ENCODE results near the gene CCDC192. TPM values are rescaled to one million over a fixed set of nuclear protein-coding genes. Genes with fewer than 3 reads are reported as not detected.

The CCDC192 gene
- total RNA-seq, 1 donor from 2014 or later = 1.3 TPM

GRCh38 chr5:127988146-127988760 lies 285.1 kb downstream of the CCDC192 start:
- Mint-ChIP-seq H3K36me3 (ENCODE audit: low read depth) (peaks cover 4% of the 10 kb centered on the region), H3K27ac (ENCODE audit: unreplicated experiment) (no peak overlapping the region), H3K27me3 (ENCODE audit: low read depth) (no peaks in the 10 kb centered on the region), H3K4me3 (no peak overlapping the region), H3K9me3 (peaks cover 8% of the 10 kb centered on the region), H3K4me1 (no peaks in the 10 kb centered on the region)
- no peak for TF ChIP-seq CTCF (conservative IDR thresholded peaks at IDR 0.05)
- no peak for DNase-seq (ENCODE audit: low read depth, low spot score)

Other genes starting within 250 kb of the CCDC192 start
- gene PRRC1, start 185.8 kb upstream of the CCDC192 start, total RNA-seq = 58.6 and 63.1 TPM in 2 replicates
- not detected in 2 replicates for gene CTXN3, start 54.3 kb upstream of the CCDC192 start, total RNA-seq